HG02938 (cell line): ENCODE results near the gene LONP2.
"Not testable (repeated sequence)": the region's sequence is repeated elsewhere in the genome, so short reads cannot be mapped to it uniquely, and the experiment has no call there.

ENCODE experiments used
- ATAC-seq: cut with Tn5 transposase; IDR thresholded peaks from one replicate; pipeline ENCODE4 v1.9.1; 2021; ENCODE audit warnings: mild to moderate bottlenecking, moderate library complexity; ENCODE audit not compliant: unreplicated experiment

LONP2 gene

GRCh38 chr16:48330841-48331192 lies 86.7 kb downstream of the LONP2 start:
- no peak for ATAC-seq

- no peak for ATAC-seq
These were observed 88.9 kb downstream of the LONP2 start for GRCh38 chr16:48332978-48333377.

GRCh38 chr16:48334325-48334724 lies 90.2 kb downstream of the LONP2 start:
- ATAC-seq, result no peak

- no peak for ATAC-seq
These were observed 91.9 kb downstream of the LONP2 start for GRCh38 chr16:48335961-48336360.

- no peak for ATAC-seq
These were observed 96.0 kb downstream of the LONP2 start for GRCh38 chr16:48340054-48340453.

- no peak for ATAC-seq
These were observed 98.5 kb downstream of the LONP2 start for GRCh38 chr16:48342591-48342990.

- ATAC-seq, result no peak
These were observed 103.2 kb downstream of the LONP2 start for GRCh38 chr16:48347191-48347865.

GRCh38 chr16:48347980-48348379 lies 103.9 kb downstream of the LONP2 start:
- ATAC-seq, result no peak

- ATAC-seq, result no peak
These were observed 106.6 kb downstream of the LONP2 start for GRCh38 chr16:48350736-48351135.

- no peak for ATAC-seq
These were observed 108.7 kb downstream of the LONP2 start for GRCh38 chr16:48352648-48353390.

GRCh38 chr16:48353565-48354163 lies 109.6 kb downstream of the LONP2 start:
- peak; percentile 75 for ATAC-seq

- not testable (repeated sequence) for ATAC-seq
These were observed 110.3 kb downstream of the LONP2 start for GRCh38 chr16:48354385-48354784.

- no peak for ATAC-seq
These were observed 111.1 kb downstream of the LONP2 start for GRCh38 chr16:48354877-48355855.

- no peak for ATAC-seq
These were observed 112.7 kb downstream of the LONP2 start for GRCh38 chr16:48356633-48357376.

- ATAC-seq, result no peak
These were observed 114.3 kb downstream of the LONP2 start for GRCh38 chr16:48358419-48358818.

- ATAC-seq, result no peak
These were observed 115.9 kb downstream of the LONP2 start for GRCh38 chr16:48359983-48360382.

GRCh38 chr16:48361012-48361411 lies 116.9 kb downstream of the LONP2 start:
- ATAC-seq, result no peak

GRCh38 chr16:48361540-48362144 lies 117.5 kb downstream of the LONP2 start:
- ATAC-seq, result no peak

GRCh38 chr16:48365025-48365600 lies 121.0 kb downstream of the LONP2 start:
- ATAC-seq, result no peak
